GM18868 (cell line): ENCODE results near the gene NUP93.
"Not testable (repeated sequence)": the region's sequence is repeated elsewhere in the genome, so short reads cannot be mapped to it uniquely, and the experiment has no call there.

Experiments used
- ATAC-seq: cut with Tn5 transposase; IDR thresholded peaks from one replicate; pipeline ENCODE4 v1.9.1; 2021; ENCODE audit warnings: mild to moderate bottlenecking, moderate library complexity; ENCODE audit not compliant: unreplicated experiment

The NUP93 gene

DNA sequence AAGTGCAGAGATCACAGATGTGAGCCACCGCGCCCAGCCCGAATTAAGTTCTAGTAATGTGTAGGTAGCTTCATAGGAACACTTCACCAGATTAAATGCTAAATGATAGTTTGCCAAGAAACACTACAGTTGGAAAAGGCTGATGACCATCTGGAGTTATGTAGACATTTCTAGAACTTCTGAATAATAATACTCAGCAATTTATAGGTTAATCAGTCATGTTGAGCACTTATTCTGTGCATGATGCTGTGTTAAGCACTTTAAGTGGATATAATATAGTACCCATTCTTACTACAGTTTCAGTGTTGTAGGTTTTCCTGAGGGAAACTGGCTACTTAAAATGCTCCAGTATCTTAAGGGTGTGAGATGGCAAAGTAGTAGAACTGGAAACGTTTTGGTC, 45.2 kb downstream of the NUP93 start:
- no peak for ATAC-seq

DNA sequence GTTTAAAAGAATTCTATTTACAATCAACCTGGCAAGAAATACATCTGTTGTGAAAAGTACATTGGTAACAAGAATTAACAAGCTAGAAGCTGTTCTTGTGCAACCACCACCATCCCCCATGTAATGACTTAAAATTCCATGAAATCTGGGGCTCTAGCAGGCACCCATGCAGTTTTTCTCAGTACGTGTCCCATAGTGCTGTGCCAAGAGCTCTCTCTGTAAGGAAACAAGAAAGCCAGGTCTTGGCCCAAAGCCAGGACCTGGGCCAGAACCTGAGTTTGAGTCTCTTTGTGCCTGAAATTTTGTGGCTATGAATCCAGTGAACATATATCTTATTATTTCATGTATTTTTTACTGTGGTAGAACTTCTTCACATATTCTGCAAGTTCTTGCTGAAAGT, 46.6 kb downstream of the NUP93 start:
- no peak for ATAC-seq

DNA sequence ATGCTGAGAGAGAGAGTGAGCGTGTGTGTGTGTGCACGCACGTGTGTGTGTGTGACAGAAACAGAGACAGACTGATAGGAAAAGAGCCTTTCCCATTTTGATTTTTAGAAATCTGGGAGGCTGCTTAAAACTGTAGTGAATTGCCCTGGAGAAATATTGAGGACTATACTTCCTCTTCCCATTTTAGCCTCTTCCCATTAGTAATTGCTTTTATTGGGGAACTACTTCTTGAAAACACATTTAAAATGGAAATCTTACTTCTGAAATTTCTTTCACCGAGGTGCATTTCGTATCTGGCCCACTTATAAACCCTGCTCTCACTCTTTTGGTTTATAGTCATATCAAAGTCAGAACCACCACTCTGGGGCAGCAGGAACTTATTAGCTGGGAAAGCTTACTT, 47.1 kb downstream of the NUP93 start:
- no peak for ATAC-seq

DNA sequence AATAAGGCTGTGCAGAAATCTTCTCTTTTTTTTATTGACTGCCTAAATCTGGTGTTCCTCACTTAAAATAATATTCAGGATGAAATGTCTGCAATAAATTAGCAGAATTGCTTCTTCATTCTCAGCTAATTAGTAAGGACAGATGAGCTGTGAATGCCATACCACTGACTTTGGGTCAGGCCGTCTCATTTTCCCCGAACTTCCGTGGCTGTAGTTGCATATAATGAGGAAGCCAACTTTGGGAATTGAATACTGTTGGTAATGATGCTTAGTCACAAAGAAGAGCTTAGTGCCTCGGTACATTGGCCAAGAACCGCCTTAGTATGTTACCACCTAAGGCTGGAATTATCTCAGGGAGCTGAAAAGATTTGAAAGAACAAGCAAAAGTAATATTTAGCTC, 47.6 kb downstream of the NUP93 start:
- no peak for ATAC-seq

DNA sequence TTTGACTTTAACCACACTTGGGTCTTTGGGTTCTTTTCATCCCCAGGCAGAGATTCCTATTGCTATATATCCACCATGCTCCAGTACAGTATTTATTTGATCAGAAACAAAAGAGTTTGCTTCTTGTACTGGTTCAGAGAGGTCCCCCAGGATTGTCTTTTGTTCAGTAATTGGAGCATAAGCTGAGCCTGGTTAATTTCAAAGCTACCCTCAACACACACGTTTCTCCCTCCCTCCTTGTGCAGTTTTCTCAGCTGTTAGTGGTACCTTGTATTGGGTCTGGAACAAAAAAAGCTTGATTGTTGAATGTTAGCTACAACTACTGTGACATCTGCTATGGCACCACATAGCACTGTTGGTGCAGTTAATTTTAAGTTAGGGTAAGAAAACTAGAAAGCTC, 50.0 kb downstream of the NUP93 start:
- ATAC-seq, result no peak

DNA sequence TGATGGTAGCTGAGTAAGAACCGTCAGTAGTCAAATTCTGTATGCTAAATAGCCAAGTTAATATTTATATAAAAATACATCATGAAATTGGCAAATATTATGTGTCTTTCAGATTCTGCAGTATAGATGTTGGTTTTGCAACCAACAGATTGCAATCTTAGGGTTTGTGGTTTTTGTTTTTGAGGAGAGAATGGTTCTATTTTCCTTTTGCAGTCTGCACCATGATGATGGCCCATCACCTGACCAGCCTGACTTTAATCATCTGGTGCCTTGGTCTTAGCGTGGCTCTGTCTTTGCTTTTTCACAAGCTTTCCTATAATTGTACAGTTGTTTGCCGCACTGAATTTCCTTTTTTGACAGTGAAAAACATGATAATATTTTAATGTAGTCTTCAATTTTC, 50.7 kb downstream of the NUP93 start:
- ATAC-seq, result no peak

DNA sequence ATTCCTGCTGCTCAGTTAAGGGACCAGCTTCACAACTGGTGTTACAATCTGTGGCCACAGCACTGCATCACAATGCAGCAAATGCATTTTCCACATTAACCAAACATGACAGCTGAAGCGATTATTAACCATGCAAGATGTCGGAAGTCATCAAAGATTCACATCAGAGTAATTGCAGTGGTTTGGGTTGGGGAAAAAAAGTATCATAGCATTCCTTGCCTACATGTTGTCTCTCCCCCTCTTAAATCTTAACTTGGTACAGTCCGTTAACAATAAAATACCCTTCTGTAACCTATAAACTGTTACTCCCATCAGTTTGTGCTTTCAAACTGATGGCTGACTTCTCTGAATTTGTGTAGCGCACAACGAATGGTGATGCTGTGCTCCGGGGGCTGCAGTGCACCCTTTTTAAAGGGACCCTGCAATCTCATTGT, 51.6 kb downstream of the NUP93 start:
- ATAC-seq, result no peak

DNA sequence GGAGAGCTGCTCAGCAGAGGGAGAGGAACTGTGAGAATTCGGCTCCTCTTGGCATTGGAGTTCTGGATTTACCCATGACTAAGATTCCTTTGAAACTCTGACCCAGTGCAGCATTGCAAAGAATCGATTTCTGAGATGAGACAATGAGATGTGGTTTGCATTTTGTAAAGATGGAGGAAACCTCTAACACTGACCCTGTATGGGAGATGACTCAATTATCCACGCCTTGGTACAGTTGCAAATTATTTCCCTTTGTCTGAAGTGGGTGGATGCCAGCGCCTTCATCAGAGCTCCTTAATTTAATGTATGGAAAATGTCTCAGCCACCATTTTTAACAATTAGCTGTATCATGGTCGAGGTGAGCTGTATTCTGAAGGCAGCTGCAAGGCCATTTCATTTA, 53.4 kb downstream of the NUP93 start:
- no peak for ATAC-seq

DNA sequence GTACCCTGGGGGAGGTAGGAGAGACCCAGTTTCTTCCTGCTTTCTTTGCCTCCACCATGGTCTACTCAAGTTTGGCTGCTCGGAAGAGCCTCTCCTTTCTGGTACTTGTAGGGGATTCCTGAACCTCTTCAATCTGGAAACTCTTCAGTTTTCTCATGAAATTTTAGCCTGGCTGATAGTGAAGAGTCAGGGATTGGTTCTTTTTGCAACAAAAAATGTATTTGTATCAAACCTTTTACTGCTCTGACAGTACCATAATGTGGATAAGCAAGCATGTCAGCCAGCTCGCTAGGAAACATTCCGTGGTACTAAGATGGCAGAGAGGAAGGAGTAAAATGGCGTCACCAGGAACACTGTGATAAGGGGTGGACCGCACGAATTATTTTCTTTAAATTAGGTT, 55.4 kb downstream of the NUP93 start:
- no peak for ATAC-seq

DNA sequence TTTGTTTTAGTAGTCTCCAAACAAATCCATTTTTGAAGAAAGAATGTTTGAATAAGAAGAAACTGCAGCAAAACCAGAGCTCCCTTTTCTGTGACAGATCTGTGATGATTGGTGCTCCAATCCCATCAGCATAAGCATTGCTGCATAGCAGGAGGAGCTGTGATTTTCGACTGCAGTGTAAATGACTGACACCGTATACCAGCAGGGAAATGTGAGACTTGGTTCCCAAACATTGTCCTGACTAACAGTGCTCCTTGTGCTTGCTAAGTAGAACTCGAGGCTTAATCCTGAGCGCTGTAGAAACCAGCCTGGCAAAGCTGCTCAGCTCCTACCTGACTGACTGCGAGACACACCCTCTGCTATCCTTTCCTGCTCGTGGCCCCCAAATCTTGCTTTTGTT, 57.2 kb downstream of the NUP93 start:
- ATAC-seq, result no peak

DNA sequence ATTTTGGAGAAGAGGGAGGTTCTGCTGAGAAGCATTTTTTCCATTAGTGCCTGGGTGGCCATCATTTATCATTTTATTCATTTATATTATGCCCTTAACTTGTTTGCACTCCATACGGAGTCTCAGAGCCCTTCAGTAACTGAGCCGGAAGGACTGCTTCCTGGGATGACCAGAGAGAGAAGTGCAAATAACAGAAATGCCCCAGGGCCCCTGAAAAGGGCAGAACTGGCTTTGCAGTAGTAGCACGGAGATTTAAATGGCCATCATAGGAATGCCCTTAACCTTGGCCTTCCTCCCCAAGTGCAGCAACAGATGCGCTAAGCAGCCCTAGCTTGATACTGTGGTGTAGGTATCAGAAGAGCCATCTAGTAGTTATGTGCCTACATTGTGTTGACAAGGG, 58.5 kb downstream of the NUP93 start:
- no peak for ATAC-seq

DNA sequence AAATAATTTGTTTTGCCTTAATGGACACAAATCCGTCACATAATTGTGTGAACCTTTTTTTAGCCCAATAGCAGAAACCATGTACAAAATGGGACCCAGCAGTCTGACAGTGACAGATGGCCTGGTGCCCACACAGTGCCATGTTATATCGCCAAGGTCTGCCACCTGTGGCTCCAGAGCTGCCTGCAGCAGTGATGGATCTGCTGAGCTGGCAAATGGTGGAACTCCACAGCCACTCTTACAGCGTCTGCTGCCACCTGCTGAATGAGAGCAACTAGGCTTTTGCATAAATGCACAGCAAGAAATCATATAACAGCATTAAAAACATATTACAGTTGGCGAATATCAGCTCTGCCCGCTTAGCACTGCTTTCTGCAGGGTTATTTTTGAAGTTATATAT, 59.4 kb downstream of the NUP93 start:
- no peak for ATAC-seq

DNA sequence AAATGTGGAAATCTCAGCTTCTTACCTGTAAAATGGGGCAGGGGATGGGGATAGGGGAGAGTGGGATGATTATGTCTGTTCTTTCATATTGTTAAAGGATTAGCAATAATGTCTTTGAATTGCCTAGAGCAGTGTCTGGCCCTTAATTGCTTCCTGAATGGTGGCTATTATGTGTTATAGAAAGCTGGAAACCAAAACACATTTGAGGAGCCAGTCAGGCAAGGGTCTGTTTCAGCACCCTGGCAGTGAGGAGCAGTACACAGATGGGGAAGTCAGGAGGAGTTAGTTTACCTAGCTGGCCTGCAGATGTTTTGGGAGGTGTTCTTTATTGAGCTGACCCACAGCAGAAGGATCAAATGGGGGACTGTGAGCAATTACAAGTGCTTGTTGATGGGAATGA, 63.0 kb downstream of the NUP93 start:
- ATAC-seq, result no peak

DNA sequence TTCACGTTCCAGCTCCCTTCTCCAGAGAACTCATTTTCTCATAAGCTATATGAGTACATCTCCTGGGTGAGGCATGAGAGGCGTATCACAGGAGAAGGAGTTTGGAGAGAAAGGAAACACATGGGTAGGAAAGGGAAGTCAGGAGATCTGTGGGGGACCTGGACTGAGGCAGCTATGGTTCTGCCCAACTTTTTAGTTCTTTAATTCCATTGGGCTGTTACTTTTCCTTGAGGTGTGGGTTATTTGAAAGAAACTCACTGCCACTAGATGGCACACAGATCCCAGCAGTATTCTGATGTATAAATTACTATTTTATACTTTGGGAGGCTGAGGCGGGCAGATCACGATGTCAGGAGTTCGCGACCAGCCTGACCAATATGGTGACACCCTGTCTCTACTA, 63.6 kb downstream of the NUP93 start:
- no peak for ATAC-seq

DNA sequence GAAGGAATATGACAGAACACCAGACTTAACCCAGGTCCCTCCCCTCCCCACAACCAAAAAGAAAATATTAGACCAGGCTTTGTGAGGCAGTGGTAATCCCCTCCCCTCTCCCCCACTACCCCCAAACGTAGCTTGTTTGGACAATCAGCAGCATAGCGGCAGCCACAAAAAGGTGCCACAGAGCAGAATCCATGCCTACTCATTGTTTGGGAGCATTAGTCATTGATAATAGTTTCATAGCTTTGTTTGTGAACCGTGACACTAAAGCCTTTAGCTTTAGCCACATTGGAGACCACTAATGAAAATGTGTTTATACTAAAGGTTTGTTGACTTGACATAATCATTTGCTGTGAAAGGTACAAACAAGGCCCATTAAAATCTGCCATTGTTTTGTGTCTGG, 65.1 kb downstream of the NUP93 start:
- no peak for ATAC-seq

DNA sequence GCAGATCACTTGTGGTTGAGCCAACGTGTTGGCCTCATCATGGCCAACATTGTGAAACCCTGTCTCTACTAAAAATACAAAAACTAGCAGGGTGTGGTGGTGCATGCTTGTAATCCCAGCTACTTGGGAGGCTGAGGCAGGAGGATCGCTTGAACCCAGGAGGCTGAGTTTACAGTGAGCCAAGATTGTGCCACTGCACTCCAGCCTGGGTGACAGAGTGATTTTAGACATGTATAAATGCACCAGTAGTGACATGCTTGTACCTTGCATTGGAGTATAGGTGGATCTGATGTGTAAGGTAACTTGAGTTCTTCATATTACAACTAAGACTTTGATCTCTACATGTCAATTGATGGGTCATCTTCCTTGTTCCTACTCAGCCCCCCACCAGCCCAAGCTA, 67.1 kb downstream of the NUP93 start:
- not testable (repeated sequence) for ATAC-seq

DNA sequence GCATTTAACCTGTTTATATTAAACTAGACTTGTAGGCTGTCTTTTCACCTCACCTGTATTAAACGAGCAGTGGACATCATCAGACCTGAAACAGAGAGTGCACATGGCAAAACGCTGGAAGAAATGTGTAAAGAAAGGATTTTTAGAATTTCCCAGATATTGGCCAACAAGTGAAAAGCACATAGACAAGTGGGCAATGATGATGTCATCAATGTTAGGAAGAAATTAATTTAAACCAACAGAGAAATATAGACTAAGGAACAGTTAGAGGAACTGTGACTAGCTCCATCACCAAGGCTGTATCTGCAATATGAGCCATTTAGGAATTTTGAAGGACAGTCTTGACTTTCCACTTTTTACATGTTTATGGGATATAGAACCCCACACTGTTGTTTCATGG, 67.9 kb downstream of the NUP93 start:
- no peak for ATAC-seq

DNA sequence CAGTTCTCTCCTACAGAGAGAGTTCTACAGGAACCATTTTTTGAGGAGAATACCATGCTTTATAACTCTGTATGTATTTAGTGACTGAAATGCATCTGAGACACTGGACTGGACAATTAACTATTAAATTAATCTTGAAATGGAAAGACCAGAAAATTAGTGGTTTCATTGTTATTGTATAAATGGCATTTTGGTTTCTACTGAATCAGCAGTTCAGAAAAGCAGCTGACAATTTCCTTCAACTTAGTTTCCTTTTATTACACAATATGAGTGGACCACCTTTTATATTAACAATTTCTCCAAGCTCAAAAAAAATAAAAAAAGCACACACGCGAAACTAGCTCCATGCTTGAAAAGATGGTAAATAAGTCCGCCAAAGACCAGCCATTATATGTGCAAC, 69.0 kb downstream of the NUP93 start:
- ATAC-seq, result no peak

DNA sequence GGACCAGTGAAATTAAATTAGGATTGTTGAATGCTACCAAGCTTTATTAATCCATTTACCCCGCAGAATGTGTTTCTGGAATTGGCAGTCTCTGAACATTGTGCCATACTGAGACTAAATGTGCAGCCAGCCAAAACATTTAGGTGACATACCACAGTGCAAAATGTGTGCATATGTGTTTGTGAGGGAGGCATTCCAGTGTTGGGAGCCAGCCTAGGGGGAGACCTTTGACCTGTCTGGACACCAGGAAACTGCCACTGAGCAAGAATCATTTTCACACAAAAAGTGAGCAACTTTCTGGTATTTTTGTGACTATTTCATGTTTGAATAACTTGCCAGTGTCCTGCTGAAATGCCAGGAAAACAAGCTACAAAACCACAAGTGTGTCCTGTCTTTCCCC, 70.4 kb downstream of the NUP93 start:
- no peak for ATAC-seq

DNA sequence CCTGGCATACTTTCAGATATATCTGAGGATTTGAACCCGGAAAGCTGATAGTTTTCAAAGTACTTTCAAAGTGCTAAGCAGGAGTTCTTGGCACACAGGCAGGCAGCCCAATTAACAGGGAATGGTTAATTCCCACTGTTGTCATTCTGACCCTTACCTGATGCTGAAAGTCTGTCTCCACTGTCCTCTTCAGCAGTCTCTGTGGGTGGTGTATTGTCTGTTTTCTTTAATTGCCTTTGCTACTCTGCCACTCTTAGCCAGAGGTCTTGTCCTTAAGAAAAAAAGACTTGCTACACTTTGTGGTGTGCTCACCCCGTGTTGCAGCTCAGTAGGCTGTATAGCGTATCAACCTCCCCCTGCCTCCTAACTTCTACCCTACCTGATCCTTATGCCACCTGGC, 71.8 kb downstream of the NUP93 start:
- no peak for ATAC-seq

DNA sequence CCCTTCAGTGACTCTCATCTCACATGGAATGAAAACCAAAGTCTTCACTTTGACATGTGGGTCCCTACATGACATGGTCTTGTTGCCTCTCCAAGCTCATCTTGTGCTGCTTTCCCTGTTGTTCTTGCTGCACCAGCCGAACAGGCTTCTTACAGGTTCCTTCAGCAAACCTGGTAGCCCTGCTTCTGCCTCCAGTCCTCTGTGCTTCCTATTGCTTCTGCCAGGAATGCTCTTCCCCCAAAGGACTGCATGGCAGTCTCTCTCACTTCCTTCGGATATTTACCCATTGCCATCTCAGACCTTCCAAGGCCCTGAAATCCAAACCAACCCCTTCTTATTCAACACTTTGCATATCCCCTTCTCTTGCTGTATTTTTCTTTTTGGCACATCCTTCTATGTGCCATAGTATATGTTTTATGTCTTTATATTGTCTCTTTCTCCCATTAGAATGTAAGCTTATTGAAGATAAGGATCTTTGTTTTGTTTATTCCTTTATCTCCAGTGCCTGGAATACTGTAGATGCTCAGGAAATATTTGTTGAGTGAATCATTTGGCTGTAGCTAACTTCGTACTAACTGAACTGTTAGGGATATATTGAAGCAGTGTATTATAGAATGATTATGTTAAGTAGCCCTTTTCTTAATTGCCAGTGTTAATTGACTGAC, 77.2 kb downstream of the NUP93 start:
- no peak for ATAC-seq

DNA sequence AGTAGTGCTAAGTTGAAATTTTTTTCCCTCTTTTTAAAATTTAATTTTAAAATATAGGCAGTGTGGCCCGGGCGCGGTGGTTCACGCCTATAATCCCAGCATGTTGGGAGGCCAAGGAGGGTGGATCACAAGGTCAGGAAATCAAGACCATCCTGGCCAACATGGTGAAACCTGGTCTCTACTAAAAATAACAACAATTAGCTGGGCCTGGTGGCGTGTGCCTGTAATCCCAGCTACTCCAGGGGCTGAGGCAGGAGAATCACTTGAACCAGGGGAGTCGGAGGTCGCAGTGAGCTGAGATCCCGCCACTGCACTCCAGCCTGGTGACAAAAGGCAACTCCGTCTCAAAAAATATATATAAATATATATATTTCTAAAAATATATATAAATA, 77.7 kb downstream of the NUP93 start:
- ATAC-seq, result not testable (repeated sequence)

DNA sequence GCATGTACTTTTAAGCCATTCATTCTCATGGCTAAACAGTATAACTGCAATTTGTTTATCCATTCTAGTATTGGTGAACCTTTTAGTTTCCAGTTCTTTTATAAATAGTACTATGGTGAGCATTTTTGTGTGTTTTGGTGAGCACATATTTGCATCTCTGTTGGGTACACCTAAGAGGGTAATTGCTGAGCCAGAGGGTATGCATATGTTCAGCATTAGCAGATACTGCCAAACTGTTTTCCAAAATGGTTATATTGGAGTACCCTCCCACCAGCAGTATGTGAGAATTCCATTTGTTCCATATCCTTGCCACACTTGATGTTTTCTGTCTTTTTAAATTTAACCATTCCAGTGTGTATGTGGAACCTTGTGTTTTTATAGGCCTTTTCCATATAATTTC, 81.0 kb downstream of the NUP93 start:
- ATAC-seq, result no peak

DNA sequence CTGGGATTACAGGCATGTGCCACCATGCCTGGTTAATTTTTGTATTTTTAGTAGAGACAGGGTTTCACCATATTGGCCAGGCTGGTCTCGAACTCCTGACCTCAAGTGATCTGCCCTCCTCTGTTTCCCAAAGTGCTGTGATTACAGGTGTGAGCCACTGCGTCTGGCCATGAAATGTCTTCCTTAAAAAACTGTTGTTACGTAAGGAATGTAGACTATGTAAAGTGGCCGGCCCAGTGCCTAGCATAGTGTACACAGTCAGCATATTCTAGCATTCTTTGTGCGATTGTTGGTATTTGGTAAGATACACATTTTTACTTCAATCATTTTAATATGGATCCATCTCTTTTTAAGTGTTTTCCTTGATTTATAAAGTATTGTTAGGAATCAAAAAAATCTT, 81.7 kb downstream of the NUP93 start:
- ATAC-seq, result not testable (repeated sequence)
